SK-N-SH treated with all-trans-retinoic acid at 6 μM for 48 hours (cell line): Measurements from ENCODE around the gene GLS.

ENCODE experiments used
- ATAC-seq: fragments of 200-7000 bp; cut with Tn5 transposase; 3 replicates; pipeline ENCODE4 v1.9.1; 2020; ENCODE audit warnings: mild to moderate bottlenecking, moderate library complexity
- ARNTL ChIP-seq: fragments of 450-650 bp; formaldehyde crosslinking; IDR thresholded peaks from 2 replicates; pipeline ENCODE4 v1.5.0; 2020; ENCODE audit warnings: low read depth, mild to moderate bottlenecking, moderate library complexity, borderline replicate concordance
- BACH2 ChIP-seq: fragments of 250-450 bp; sonication (Bioruptor Pico); IDR thresholded peaks from 2 replicates; pipeline ENCODE4 v1.9.0; 2021; ENCODE audit warnings: mild to moderate bottlenecking, borderline replicate concordance
- CSDC2 ChIP-seq: fragments of 250-450 bp; sonication (Bioruptor Pico); IDR thresholded peaks from 2 replicates; pipeline ENCODE4 v1.5.0; 2020; ENCODE audit warnings: mild to moderate bottlenecking, moderate library complexity
- ESRRG ChIP-seq: fragments of 250-450 bp; sonication (Bioruptor Pico); IDR thresholded peaks from 2 replicates; pipeline ENCODE4 v1.6.1; 2021; ENCODE audit warnings: mild to moderate bottlenecking
- GLIS3 ChIP-seq: fragments of 250-450 bp; sonication (Bioruptor Pico); IDR thresholded peaks from 2 replicates; pipeline ENCODE4 v1.5.0; 2020; ENCODE audit warnings: mild to moderate bottlenecking, moderate library complexity
- ISL1 ChIP-seq: fragments of 250-450 bp; sonication (Bioruptor Pico); IDR thresholded peaks from 2 replicates; pipeline ENCODE4 v2.1.2; 2022; ENCODE audit warnings: mild to moderate bottlenecking, moderate library complexity
- OSR1 ChIP-seq: fragments of 250-450 bp; sonication (Bioruptor Pico); IDR thresholded peaks from 2 replicates; pipeline ENCODE4 v1.8.0; 2022; ENCODE audit warnings: moderate library complexity, mild to moderate bottlenecking, inconsistent platforms
- PATZ1 ChIP-seq: fragments of 250-450 bp; sonication (Bioruptor Pico); IDR thresholded peaks from 2 replicates; pipeline ENCODE4 v1.8.0; 2020; ENCODE audit warnings: mild to moderate bottlenecking, moderate library complexity, borderline replicate concordance
- SNAI2 ChIP-seq: fragments of 250-450 bp; sonication (Bioruptor Pico); IDR thresholded peaks from 2 replicates; pipeline ENCODE4 v1.5.0; 2020; ENCODE audit warnings: mild to moderate bottlenecking, moderate library complexity
- TCF4 ChIP-seq: fragments of 250-450 bp; sonication (Bioruptor Pico); IDR thresholded peaks from 2 replicates; pipeline ENCODE4 v1.8.0; 2021; ENCODE audit warnings: mild to moderate bottlenecking, moderate library complexity, borderline replicate concordance
- TOX ChIP-seq: fragments of 250-450 bp; sonication (Bioruptor Pico); IDR thresholded peaks from 2 replicates; pipeline ENCODE4 v1.8.0; 2021; ENCODE audit warnings: mild to moderate bottlenecking, moderate library complexity, borderline replicate concordance
- ZC3H10 ChIP-seq: fragments of 250-450 bp; sonication (Bioruptor Pico); IDR thresholded peaks from 2 replicates; pipeline ENCODE4 v1.5.1; 2021; ENCODE audit warnings: mild to moderate bottlenecking, moderate library complexity
- ZFP3 ChIP-seq: fragments of 250-450 bp; sonication (Bioruptor Pico); IDR thresholded peaks from 2 replicates; pipeline ENCODE4 v1.5.0; 2020; ENCODE audit warnings: mild to moderate bottlenecking, moderate library complexity
- ZFP30 ChIP-seq: fragments of 450-650 bp; formaldehyde crosslinking; IDR thresholded peaks from 2 replicates; pipeline ENCODE4 v1.5.0; 2022; ENCODE audit warnings: mild to moderate bottlenecking, moderate library complexity
- ZNF565 ChIP-seq: fragments of 450-650 bp; formaldehyde crosslinking; conservative IDR thresholded peaks from 2 replicates; pipeline ENCODE4 v1.5.0; 2020; ENCODE audit warnings: low read depth, mild to moderate bottlenecking, moderate library complexity
- ZNF70 ChIP-seq: fragments of 450-650 bp; formaldehyde crosslinking; IDR thresholded peaks from 2 replicates; pipeline ENCODE4 v1.5.0; 2020; ENCODE audit warnings: mild to moderate bottlenecking, moderate library complexity
- ZNF8 ChIP-seq: fragments of 450-650 bp; formaldehyde crosslinking; IDR thresholded peaks from 2 replicates; pipeline ENCODE4 v1.5.0; 2020; ENCODE audit warnings: mild to moderate bottlenecking, moderate library complexity
- TF ChIP-seq, protein P1 (sequence below): fragments of 250-450 bp; sonication (Bioruptor Pico); IDR thresholded peaks from 2 replicates; pipeline ENCODE4 v1.5.1; 2021; ENCODE audit warnings: mild to moderate bottlenecking, moderate library complexity
- TF ChIP-seq, protein P2 (sequence below): fragments of 250-450 bp; sonication (Bioruptor Pico); IDR thresholded peaks from 2 replicates; pipeline ENCODE4 v1.5.1; 2020; ENCODE audit warnings: low read depth, mild to moderate bottlenecking, moderate library complexity
- TF ChIP-seq, protein P3 (sequence below): fragments of 250-450 bp; sonication (Bioruptor Pico); IDR thresholded peaks from 2 replicates; pipeline ENCODE4 v1.8.0; 2021; ENCODE audit warnings: low read depth, mild to moderate bottlenecking, moderate library complexity, borderline replicate concordance
- TF ChIP-seq, protein P4 (sequence below): fragments of 250-450 bp; sonication (Bioruptor Pico); IDR thresholded peaks from 2 replicates; pipeline ENCODE4 v1.5.0; 2020; ENCODE audit warnings: mild to moderate bottlenecking, moderate library complexity

The GLS gene

DNA sequence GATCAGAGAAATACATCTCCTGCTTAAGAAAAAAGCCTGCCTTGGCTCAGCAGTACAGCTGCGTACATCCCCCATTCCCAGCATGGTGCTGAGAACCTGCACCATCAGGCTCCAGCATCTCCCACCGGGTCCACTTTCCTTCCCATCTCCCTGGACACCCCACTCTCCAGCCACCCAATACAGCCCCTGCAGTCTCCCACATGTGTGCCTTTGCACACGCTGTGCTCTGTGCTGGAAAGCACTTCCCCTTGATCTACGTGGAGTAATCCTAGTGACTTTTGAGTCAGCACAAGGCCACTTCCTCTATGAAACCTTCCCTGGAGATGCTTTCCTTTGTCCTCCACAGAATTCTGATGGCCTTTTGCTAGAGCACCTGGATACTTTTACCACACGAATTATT lies 116.3 kb downstream of the GLS start:
- no peak for ATAC-seq

DNA sequence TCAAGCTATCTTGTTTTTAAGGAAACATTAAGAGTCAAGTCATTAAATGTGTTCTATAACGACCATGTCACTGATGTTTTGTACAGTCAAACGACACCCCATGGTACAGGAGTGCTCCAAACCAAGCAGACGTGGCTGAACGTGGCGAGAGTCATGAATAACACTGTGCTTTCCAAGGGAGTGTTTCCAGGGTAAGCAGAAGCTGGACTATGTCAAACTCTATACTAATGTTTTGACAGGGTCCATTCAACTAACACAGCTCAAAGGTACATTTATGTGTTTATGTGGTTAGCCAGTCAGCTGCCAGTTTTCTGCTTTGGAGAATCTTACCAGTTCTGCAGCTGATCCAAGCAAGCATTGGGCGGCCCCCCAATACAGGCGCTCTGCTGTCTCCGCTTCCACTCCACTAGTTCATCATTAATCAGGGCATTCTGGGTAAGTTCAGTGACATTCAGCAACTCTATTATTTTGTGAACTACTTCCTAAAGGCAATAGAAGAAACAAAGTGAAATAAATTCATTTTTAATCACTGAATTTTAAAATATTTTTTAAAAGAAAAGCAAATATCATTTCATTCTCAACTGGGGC lies 117.0 kb downstream of the GLS start:
- ATAC-seq: no peak
- no peak for TF ChIP-seq TCF4 (CRISPR knock-in tag)
- TF ChIP-seq, protein P1, sequence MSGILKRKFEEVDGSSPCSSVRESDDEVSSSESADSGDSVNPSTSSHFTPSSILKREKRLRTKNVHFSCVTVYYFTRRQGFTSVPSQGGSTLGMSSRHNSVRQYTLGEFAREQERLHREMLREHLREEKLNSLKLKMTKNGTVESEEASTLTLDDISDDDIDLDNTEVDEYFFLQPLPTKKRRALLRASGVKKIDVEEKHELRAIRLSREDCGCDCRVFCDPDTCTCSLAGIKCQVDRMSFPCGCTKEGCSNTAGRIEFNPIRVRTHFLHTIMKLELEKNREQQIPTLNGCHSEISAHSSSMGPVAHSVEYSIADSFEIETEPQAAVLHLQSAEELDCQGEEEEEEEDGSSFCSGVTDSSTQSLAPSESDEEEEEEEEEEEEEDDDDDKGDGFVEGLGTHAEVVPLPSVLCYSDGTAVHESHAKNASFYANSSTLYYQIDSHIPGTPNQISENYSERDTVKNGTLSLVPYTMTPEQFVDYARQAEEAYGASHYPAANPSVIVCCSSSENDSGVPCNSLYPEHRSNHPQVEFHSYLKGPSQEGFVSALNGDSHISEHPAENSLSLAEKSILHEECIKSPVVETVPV (CRISPR knock-in tag): no peak
- no peak for TF ChIP-seq SNAI2
- TF ChIP-seq ZC3H10 (CRISPR knock-in tag): no peak
- no peak for TF ChIP-seq OSR1 (CRISPR knock-in tag)
- no peak for TF ChIP-seq ZFP30 (CRISPR knock-in tag)

More for the DNA sequence above, 116.3 kb downstream of the GLS start:
- TF ChIP-seq GLIS3 (no peak), SNAI2 (no peak), ZNF8 (no peak), BACH2 (CRISPR knock-in tag) (no peak), PATZ1 (CRISPR knock-in tag) (no peak), ZFP30 (CRISPR knock-in tag) (no peak), ZC3H10 (CRISPR knock-in tag) (no peak), ESRRG (CRISPR knock-in tag) (no peak), ZFP3 (CRISPR knock-in tag) (no peak), ISL1 (CRISPR knock-in tag) (no peak), CSDC2 (CRISPR knock-in tag) (no peak), ARNTL (CRISPR knock-in tag) (no peak), ZNF70 (CRISPR knock-in tag) (no peak), ZNF565 (CRISPR knock-in tag) (no peak)
- TF ChIP-seq, protein P2, sequence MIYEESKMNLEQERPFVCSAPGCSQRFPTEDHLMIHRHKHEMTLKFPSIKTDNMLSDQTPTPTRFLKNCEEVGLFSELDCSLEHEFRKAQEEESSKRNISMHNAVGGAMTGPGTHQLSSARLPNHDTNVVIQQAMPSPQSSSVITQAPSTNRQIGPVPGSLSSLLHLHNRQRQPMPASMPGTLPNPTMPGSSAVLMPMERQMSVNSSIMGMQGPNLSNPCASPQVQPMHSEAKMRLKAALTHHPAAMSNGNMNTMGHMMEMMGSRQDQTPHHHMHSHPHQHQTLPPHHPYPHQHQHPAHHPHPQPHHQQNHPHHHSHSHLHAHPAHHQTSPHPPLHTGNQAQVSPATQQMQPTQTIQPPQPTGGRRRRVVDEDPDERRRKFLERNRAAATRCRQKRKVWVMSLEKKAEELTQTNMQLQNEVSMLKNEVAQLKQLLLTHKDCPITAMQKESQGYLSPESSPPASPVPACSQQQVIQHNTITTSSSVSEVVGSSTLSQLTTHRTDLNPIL (CRISPR knock-in tag): no peak
- TF ChIP-seq, protein P3, sequence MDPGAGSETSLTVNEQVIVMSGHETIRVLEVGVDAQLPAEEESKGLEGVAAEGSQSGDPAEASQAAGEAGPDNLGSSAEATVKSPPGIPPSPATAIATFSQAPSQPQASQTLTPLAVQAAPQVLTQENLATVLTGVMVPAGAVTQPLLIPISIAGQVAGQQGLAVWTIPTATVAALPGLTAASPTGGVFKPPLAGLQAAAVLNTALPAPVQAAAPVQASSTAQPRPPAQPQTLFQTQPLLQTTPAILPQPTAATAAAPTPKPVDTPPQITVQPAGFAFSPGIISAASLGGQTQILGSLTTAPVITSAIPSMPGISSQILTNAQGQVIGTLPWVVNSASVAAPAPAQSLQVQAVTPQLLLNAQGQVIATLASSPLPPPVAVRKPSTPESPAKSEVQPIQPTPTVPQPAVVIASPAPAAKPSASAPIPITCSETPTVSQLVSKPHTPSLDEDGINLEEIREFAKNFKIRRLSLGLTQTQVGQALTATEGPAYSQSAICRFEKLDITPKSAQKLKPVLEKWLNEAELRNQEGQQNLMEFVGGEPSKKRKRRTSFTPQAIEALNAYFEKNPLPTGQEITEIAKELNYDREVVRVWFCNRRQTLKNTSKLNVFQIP (CRISPR knock-in tag): no peak
- TF ChIP-seq, protein P1 (CRISPR knock-in tag): no peak
- TF ChIP-seq, protein P4, sequence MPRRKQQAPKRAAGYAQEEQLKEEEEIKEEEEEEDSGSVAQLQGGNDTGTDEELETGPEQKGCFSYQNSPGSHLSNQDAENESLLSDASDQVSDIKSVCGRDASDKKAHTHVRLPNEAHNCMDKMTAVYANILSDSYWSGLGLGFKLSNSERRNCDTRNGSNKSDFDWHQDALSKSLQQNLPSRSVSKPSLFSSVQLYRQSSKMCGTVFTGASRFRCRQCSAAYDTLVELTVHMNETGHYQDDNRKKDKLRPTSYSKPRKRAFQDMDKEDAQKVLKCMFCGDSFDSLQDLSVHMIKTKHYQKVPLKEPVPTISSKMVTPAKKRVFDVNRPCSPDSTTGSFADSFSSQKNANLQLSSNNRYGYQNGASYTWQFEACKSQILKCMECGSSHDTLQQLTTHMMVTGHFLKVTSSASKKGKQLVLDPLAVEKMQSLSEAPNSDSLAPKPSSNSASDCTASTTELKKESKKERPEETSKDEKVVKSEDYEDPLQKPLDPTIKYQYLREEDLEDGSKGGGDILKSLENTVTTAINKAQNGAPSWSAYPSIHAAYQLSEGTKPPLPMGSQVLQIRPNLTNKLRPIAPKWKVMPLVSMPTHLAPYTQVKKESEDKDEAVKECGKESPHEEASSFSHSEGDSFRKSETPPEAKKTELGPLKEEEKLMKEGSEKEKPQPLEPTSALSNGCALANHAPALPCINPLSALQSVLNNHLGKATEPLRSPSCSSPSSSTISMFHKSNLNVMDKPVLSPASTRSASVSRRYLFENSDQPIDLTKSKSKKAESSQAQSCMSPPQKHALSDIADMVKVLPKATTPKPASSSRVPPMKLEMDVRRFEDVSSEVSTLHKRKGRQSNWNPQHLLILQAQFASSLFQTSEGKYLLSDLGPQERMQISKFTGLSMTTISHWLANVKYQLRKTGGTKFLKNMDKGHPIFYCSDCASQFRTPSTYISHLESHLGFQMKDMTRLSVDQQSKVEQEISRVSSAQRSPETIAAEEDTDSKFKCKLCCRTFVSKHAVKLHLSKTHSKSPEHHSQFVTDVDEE (CRISPR knock-in tag): no peak

GRCh38 chr2:190999058-190999457 lies 118.4 kb downstream of the GLS start:
- no peak for ATAC-seq
- TF ChIP-seq ESRRG (CRISPR knock-in tag): no peak
- no peak for TF ChIP-seq ZNF8
- no peak for TF ChIP-seq ZFP3 (CRISPR knock-in tag)
- no peak for TF ChIP-seq ZC3H10 (CRISPR knock-in tag)
- no peak for TF ChIP-seq TOX (CRISPR knock-in tag)
- TF ChIP-seq, protein P3 (CRISPR knock-in tag): no peak
- no peak for TF ChIP-seq ZFP30 (CRISPR knock-in tag)
- TF ChIP-seq ISL1 (CRISPR knock-in tag): no peak
- TF ChIP-seq CSDC2 (CRISPR knock-in tag): no peak
- TF ChIP-seq, protein P1 (CRISPR knock-in tag): no peak
- no peak for TF ChIP-seq SNAI2
- TF ChIP-seq, protein P2 (CRISPR knock-in tag): no peak
- no peak for TF ChIP-seq ZNF565 (CRISPR knock-in tag)
